A673 (cell line): ENCODE measurements around the gene FAN1.

Experiments used
- EZH2 ChIP-seq: fragments of 200-600 bp; sonication (generic); IDR thresholded peaks from 2 replicates; pipeline ENCODE4 v1.6.1; 2017; ENCODE audit warnings: borderline replicate concordance, low read depth, mild to moderate bottlenecking, mixed read lengths, antibody characterized with exemption, low read length; ENCODE audit not compliant: poor library complexity, severe bottlenecking
- TF ChIP-seq, protein P1 (sequence below): fragments of 300-800, 200-600 bp; sonication (generic); conservative IDR thresholded peaks from 2 replicates; pipeline ENCODE4 v1.5.1; 2017; ENCODE audit warnings: low read depth, mild to moderate bottlenecking, antibody characterized with exemption, low read length, moderate library complexity, mixed read lengths

- TF ChIP-seq, protein P1, sequence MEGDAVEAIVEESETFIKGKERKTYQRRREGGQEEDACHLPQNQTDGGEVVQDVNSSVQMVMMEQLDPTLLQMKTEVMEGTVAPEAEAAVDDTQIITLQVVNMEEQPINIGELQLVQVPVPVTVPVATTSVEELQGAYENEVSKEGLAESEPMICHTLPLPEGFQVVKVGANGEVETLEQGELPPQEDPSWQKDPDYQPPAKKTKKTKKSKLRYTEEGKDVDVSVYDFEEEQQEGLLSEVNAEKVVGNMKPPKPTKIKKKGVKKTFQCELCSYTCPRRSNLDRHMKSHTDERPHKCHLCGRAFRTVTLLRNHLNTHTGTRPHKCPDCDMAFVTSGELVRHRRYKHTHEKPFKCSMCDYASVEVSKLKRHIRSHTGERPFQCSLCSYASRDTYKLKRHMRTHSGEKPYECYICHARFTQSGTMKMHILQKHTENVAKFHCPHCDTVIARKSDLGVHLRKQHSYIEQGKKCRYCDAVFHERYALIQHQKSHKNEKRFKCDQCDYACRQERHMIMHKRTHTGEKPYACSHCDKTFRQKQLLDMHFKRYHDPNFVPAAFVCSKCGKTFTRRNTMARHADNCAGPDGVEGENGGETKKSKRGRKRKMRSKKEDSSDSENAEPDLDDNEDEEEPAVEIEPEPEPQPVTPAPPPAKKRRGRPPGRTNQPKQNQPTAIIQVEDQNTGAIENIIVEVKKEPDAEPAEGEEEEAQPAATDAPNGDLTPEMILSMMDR, result no peak
- TF ChIP-seq EZH2, result no peak
These were observed 17.9 kb upstream of the FAN1 start for GRCh38 chr15:30885814-30886213.
